H1 (cell line): ENCODE measurements around the gene EHD4. TPM values are rescaled to one million over a fixed set of nuclear protein-coding genes. Genes with fewer than 3 reads are reported as not detected.

Experiments
- CTCF ChIA-PET: fragments of 300-600 bp; sonication (Branson Sonifier 250); formaldehyde crosslinking; loops from one replicate; lab custom pipeline; 2021; ENCODE audit not compliant: partially characterized antibody; lab: Charles Lee
- POLR2A ChIA-PET: fragments of 300-600 bp; sonication (Branson Sonifier 250); formaldehyde crosslinking; loops from one replicate; lab custom pipeline; 2021; ENCODE audit warnings: inconsistent platforms; ENCODE audit not compliant: partially characterized antibody; lab: Charles Lee
- DNase-seq, 2 experiments: peaks; one replicate each; pipeline versions ENCODE4 v3.0.0 to v3.0.0-alpha.2; 2010 to 2022; ENCODE audit warnings: low spot score in 2 of 2, low read depth in 1 of 2, mixed read lengths in 1 of 2
- FAIRE-seq: peaks from 2 replicates; lab custom pipeline; 2011; peaks lifted over from hg19 to GRCh38; lab: Jason Lieb, UNC
- H2AFZ ChIP-seq: 2 replicates; pipeline ENCODE4 v1.8.1; 2012; ENCODE audit warnings: low read length, inconsistent platforms
- H2AK5ac ChIP-seq: 2 replicates; pipeline ENCODE4 v1.6.1; 2013; ENCODE audit warnings: low read depth, low read length
- H2BK120ac ChIP-seq: replicated peaks from 2 replicates; pipeline ENCODE3; 2013; ENCODE audit warnings: low read depth, low read length, inconsistent platforms
- H2BK12ac ChIP-seq: 2 replicates; pipeline ENCODE4 v1.6.1; 2013; ENCODE audit warnings: low read depth, low read length
- H2BK15ac ChIP-seq: 2 replicates; pipeline ENCODE4 v1.6.1; 2013; ENCODE audit warnings: low read length
- H2BK20ac ChIP-seq: 2 replicates; pipeline ENCODE4 v1.6.1; 2013; ENCODE audit warnings: low read length
- H2BK5ac ChIP-seq: 2 replicates; pipeline ENCODE4 v1.6.1; 2013; ENCODE audit warnings: low read depth, low read length
- H3K14ac ChIP-seq: 2 replicates; pipeline ENCODE4 v1.6.1; 2013; ENCODE audit warnings: inconsistent platforms; ENCODE audit not compliant: insufficient read length
- H3K18ac ChIP-seq: 2 replicates; pipeline ENCODE4 v1.6.1; 2013; ENCODE audit warnings: low read length; ENCODE audit errors: extremely low read depth
- H3K23ac ChIP-seq: 2 replicates; pipeline ENCODE4 v1.6.1; 2013; ENCODE audit warnings: inconsistent platforms; ENCODE audit not compliant: insufficient read length
- H3K23me2 ChIP-seq: 2 replicates; pipeline ENCODE4 v1.6.1; 2013; ENCODE audit warnings: low read depth, low read length
- H3K27ac ChIP-seq: 2 replicates; pipeline ENCODE4 v1.6.1; 2011; ENCODE audit warnings: low read depth, low read length, inconsistent platforms
- H3K27me3 ChIP-seq, 4 experiments: replicated peaks in 1 of 4; 1 replicate in 1 of 4; 2 replicates in 3 of 4; pipeline versions ENCODE4 v1.6.1 to v1.8.1; 2011 to 2013; ENCODE audit warnings: low read length in 3 of 4, mild to moderate bottlenecking in 3 of 4, inconsistent platforms in 2 of 4, mixed read lengths in 2 of 4, moderate library complexity in 1 of 4; ENCODE audit not compliant: control insufficient read depth in 3 of 4, insufficient read depth in 3 of 4; ENCODE audit errors: extremely low read depth in 1 of 4
- H3K36me3 ChIP-seq, 4 experiments: 2 replicates each; pipeline versions ENCODE4 v1.6.1 to v1.8.1; 2011 to 2013; ENCODE audit warnings: mild to moderate bottlenecking in 4 of 4, low read length in 3 of 4, moderate library complexity in 2 of 4, control low read depth in 1 of 4, inconsistent platforms in 1 of 4; ENCODE audit not compliant: insufficient read depth in 4 of 4, control insufficient read depth in 2 of 4
- H3K4ac ChIP-seq: replicated peaks from 2 replicates; pipeline ENCODE3; 2013; ENCODE audit warnings: low read length, low read depth, mixed read lengths, inconsistent platforms; ENCODE audit not compliant: insufficient read length
- H3K4me1 ChIP-seq, 4 experiments: replicated peaks in 1 of 4; 1 replicate in 1 of 4; 2 replicates in 3 of 4; pipeline versions ENCODE4 v1.6.1 to v1.8.1; 2011 to 2013; ENCODE audit warnings: low read length in 3 of 4, inconsistent platforms in 2 of 4, mixed read lengths in 1 of 4; ENCODE audit not compliant: insufficient read depth in 4 of 4, control insufficient read depth in 3 of 4
- H3K4me2 ChIP-seq, 2 experiments: 2 replicates each; pipeline versions ENCODE4 v1.6.1 to v1.8.1; 2011 to 2013; ENCODE audit warnings: low read depth in 2 of 2, low read length in 2 of 2, control low read depth in 1 of 2, inconsistent platforms in 1 of 2, mild to moderate bottlenecking in 1 of 2; ENCODE audit not compliant: insufficient read depth in 1 of 2
- H3K4me3 ChIP-seq, 4 experiments: fragments of 200-600, 300-600 bp in 1 of 4; sonication (generic), shearing (Covaris generic), sonication (Bioruptor Twin) in 1 of 4; 2 replicates each; pipeline versions ENCODE4 v1.5.1 to v1.8.1; 2011 to 2016; ENCODE audit warnings: low read length in 4 of 4, low read depth in 3 of 4, control low read depth in 2 of 4, inconsistent platforms in 2 of 4, mild to moderate bottlenecking in 2 of 4, mixed read lengths in 1 of 4, moderate library complexity in 1 of 4; ENCODE audit not compliant: insufficient read depth in 2 of 4; ENCODE audit errors: extremely low read depth in 1 of 4
- H3K56ac ChIP-seq: replicated peaks from 2 replicates; pipeline ENCODE3; 2013; ENCODE audit warnings: low read depth, mild to moderate bottlenecking, mixed read lengths, low read length, inconsistent platforms; ENCODE audit not compliant: insufficient read length
- H3K79me1 ChIP-seq: 2 replicates; pipeline ENCODE4 v1.6.1; 2013; ENCODE audit warnings: low read depth, low read length, control low read depth
- H3K79me2 ChIP-seq, 2 experiments: 2 replicates each; pipeline versions ENCODE4 v1.6.1 to v1.8.1; 2012 to 2013; ENCODE audit warnings: low read length in 2 of 2, mild to moderate bottlenecking in 2 of 2, inconsistent platforms in 1 of 2; ENCODE audit not compliant: insufficient read depth in 2 of 2, control insufficient read depth in 1 of 2
- H3K9ac ChIP-seq, 4 experiments: replicated peaks in 1 of 4; 1 replicate in 1 of 4; 2 replicates in 3 of 4; pipeline versions ENCODE4 v1.6.1 to v1.8.1; 2011 to 2013; ENCODE audit warnings: low read depth in 3 of 4, low read length in 3 of 4, control low read depth in 2 of 4, mild to moderate bottlenecking in 2 of 4, moderate library complexity in 2 of 4, inconsistent platforms in 1 of 4; ENCODE audit errors: extremely low read depth in 1 of 4
- H3K9me3 ChIP-seq, 2 experiments: 2 replicates each; pipeline versions ENCODE4 v1.6.1 to v1.8.1; 2012 to 2013; ENCODE audit warnings: mild to moderate bottlenecking in 2 of 2, moderate library complexity in 2 of 2, control low read depth in 1 of 2, inconsistent platforms in 1 of 2, low read depth in 1 of 2, low read length in 1 of 2, mixed read lengths in 1 of 2; ENCODE audit not compliant: insufficient read depth in 2 of 2
- H4K20me1 ChIP-seq, 2 experiments: replicated peaks in 1 of 2; 2 replicates each; pipeline versions ENCODE3 to v1.8.1; 2011 to 2013; ENCODE audit warnings: inconsistent platforms in 2 of 2, low read length in 2 of 2, mild to moderate bottlenecking in 1 of 2; ENCODE audit not compliant: insufficient read depth in 2 of 2, control insufficient read depth in 1 of 2
- H4K5ac ChIP-seq: 2 replicates; pipeline ENCODE4 v1.6.1; 2013; ENCODE audit warnings: low read length, low read depth, mixed read lengths, inconsistent platforms; ENCODE audit not compliant: insufficient read length
- H4K8ac ChIP-seq: 2 replicates; pipeline ENCODE4 v1.8.0; 2013; ENCODE audit warnings: mild to moderate bottlenecking, moderate library complexity, low read length, inconsistent platforms; ENCODE audit not compliant: insufficient read depth; ENCODE audit errors: extremely low read depth
- H4K91ac ChIP-seq: replicated peaks from 2 replicates; pipeline ENCODE3; 2013; ENCODE audit warnings: low read length, mixed read lengths, inconsistent platforms; ENCODE audit not compliant: insufficient read length
- HDAC6 ChIP-seq: IDR thresholded peaks from one replicate; pipeline ENCODE4 v1.7.1; 2012; ENCODE audit warnings: low read depth, mild to moderate bottlenecking, inconsistent platforms, low read length, moderate library complexity
- RNF2 ChIP-seq: fragments of 200-900, 300-1000 bp; sonication (generic); IDR thresholded peaks from 2 replicates; pipeline ENCODE4 v1.7.1; 2016; ENCODE audit warnings: borderline replicate concordance, low read depth, mild to moderate bottlenecking, antibody characterized with exemption, low read length; ENCODE audit not compliant: poor library complexity, severe bottlenecking; ENCODE audit errors: missing control alignments
- SIN3A ChIP-seq, 2 experiments: IDR thresholded peaks in 1 of 2; conservative IDR thresholded peaks in 1 of 2; 2 replicates each; pipeline ENCODE4 v1.6.1; 2011 to 2012; ENCODE audit warnings: low read length in 2 of 2, improper control_type of control experiment in 1 of 2, low read depth in 1 of 2, mild to moderate bottlenecking in 1 of 2
- SP2 ChIP-seq: IDR thresholded peaks from 2 replicates; pipeline ENCODE4 v1.6.1; 2012; ENCODE audit warnings: mild to moderate bottlenecking, low read length, inconsistent platforms
- SUZ12 ChIP-seq: fragments of 200-600 bp; sonication (generic); IDR thresholded peaks from 2 replicates; pipeline ENCODE4 v1.6.1; 2012; ENCODE audit warnings: mild to moderate bottlenecking, inconsistent platforms, low read length, moderate library complexity, mixed read lengths
- WGBS, 2 experiments: shearing (Covaris generic) in 1 of 2; methylation state at CpG; one replicate each; pipeline versions ENCODE4 v1.1.6 to v1.1.7; 2013 to 2015; ENCODE audit warnings: low lambda C conversion rate in 2 of 2, mixed read lengths in 2 of 2, inconsistent platforms in 1 of 2, low coverage in 1 of 2, missing lambda C conversion rate in 1 of 2; ENCODE audit not compliant: insufficient replicate concordance in 2 of 2, insufficient coverage in 1 of 2, insufficient read length in 1 of 2; ENCODE audit errors: extremely low coverage in 1 of 2, missing lambda C conversion rate in 1 of 2; 5-methylcytosine and 5-hydroxymethylcytosine counted together
- polyA plus RNA-seq, 7 experiments: library from polyadenylated mRNA; depleted of rRNA in 3 of 7; stranded (reverse) in 5 of 7; unstranded in 2 of 7; fragments of >200 nt in 5 of 7; fragments of 200-250 nt in 2 of 7; gene quantifications; 1 replicate in 5 of 7; 2 replicates in 1 of 7; 4 replicates in 1 of 7; pipeline versions ENCODE4 v1.2.1 to v1.2.3, GENCODE V29; 2011 to 2013; ENCODE audit warnings: missing spikeins in 2 of 7, mixed read lengths in 2 of 7
- total RNA-seq: library from RNA; stranded (reverse); fragmentation: NEBNext Ultra II Directional; extraction: Animal tissue kit (Norgen Biotek cat#: 25700); gene quantifications from 2 replicates; pipeline ENCODE4 v1.2.1, GENCODE V29; 2021

EHD4 gene
- total and polyA plus RNA-seq, 2 of the 8 experiments (the other 6 are each of a cell fraction or from before 2014, with no cell fraction given) = 17.5 to 24.5 TPM

- Histone ChIP-seq H2BK15ac (no peak overlapping the region), H3K9me3 (no peaks in the 10 kb centered on the region), H3K79me2 (no peaks in the 10 kb centered on the region), H3K4me2 (no peak overlapping the region), H4K20me1 (no peaks in the 10 kb centered on the region), H3K4me1 (no peaks in the 10 kb centered on the region; a peak in 2 of 7 replicates), H3K4ac (no peak overlapping the region), H3K56ac (no peak overlapping the region), H2BK5ac (no peak overlapping the region), H4K91ac (no peak overlapping the region), H2AK5ac (no peak overlapping the region), H2AFZ (no peak overlapping the region), H3K27me3 (no peaks in the 10 kb centered on the region), H3K36me3 (peaks cover 0 to 7% (median 2%) of the 10 kb centered on the region in 4 experiments; a peak in 3 of 8 replicates), H2BK20ac (no peak overlapping the region), H4K8ac (no peak overlapping the region), H3K4me3 (no peak overlapping the region), H2BK12ac (no peak overlapping the region), H3K79me1 (no peaks in the 10 kb centered on the region), H4K5ac (no peak overlapping the region), H3K23ac (no peak overlapping the region), H3K14ac (no peak overlapping the region), H3K9ac (no peak overlapping the region), H3K18ac (no peak overlapping the region)
- 92% methylated on average over 9 of the region's 9 CpGs; no CpG with 5 or more reads in 1 of the 2 experiments for WGBS, 2 experiments
- FAIRE-seq (no peak), DNase-seq (no peak)
- POLR2A ChIA-PET = interaction anchor here (1.3 to 7.2 kb wide), 3 partner anchors 8 to 33 kb away, joined by 3 to 45 read pairs (median 5); partner anchors contain the start of gene PLA2G4B
- CTCF ChIA-PET = interaction anchor here (0.8 to 6.7 kb wide), 4 partner anchors 10 to 35 kb away, joined by 3 to 30 read pairs (median 4); no protein-coding TSS in a partner anchor
- no peak for TF ChIP-seq SP2
- TF ChIP-seq SIN3A (conservative IDR thresholded peaks at IDR 0.05 in 1 of 2, IDR thresholded peaks at IDR 0.05 in 1 of 2; ENCODE audit: low read depth in 1 of 2, low read length in 2 of 2) = no peak
- TF ChIP-seq HDAC6 = no peak
- no peak for TF ChIP-seq SUZ12
- TF ChIP-seq RNF2 = no peak
- TF ChIP-seq, all 59 proteins: peak for 0
- H3K27ac ChIP-seq = no peak overlapping the region
- H2BK120ac ChIP-seq = no peak overlapping the region
- H3K23me2 ChIP-seq = 0 out of 2 replicates have a peak, but pooled peaks cover 2% of the 10 kb centered on the region
These were observed 124.4 kb downstream of the EHD4 start for GRCh38 chr15:41847981-41848380.
